PC-9 (cell line): ENCODE data around the gene PKN3.

Experiments used
- CTCF ChIP-seq: fragments of 200-600 bp; sonication (generic); conservative IDR thresholded peaks from 2 replicates; pipeline ENCODE4 v1.6.1; 2017; ENCODE audit warnings: mixed run types, antibody characterized with exemption, mild to moderate bottlenecking, moderate library complexity
- EZH2 ChIP-seq: fragments of 200-600 bp; sonication (generic); IDR thresholded peaks from 2 replicates; pipeline ENCODE4 v1.8.0; 2017; ENCODE audit warnings: antibody characterized with exemption, low read depth

- TF ChIP-seq CTCF: no peak
- TF ChIP-seq EZH2: no peak
Observed at GRCh38 chr9:128701227-128701854, 962 bp upstream of the PKN3 start.
